ENCODE results near the gene HNRNPM.

Gene HNRNPM

GRCh38 chr19:8460516-8461298 is 15.9 kb downstream of the HNRNPM start:
- DNase-seq (ENCODE audit: low spot score) = no peak

GRCh38 chr19:8461376-8461775 is 16.6 kb downstream of the HNRNPM start:
- no peak for DNase-seq (ENCODE audit: low spot score)

GRCh38 chr19:8461891-8462290 is 17.1 kb downstream of the HNRNPM start:
- DNase-seq (ENCODE audit: low spot score) = no peak

- DNase-seq (ENCODE audit: low spot score) = no peak
Observed at GRCh38 chr19:8462571-8462970, 17.8 kb downstream of the HNRNPM start.

GRCh38 chr19:8463365-8463764 is 18.6 kb downstream of the HNRNPM start:
- DNase-seq (ENCODE audit: low spot score) = no peak

- DNase-seq (ENCODE audit: low spot score) = no peak
Observed at GRCh38 chr19:8466018-8466417, 21.2 kb downstream of the HNRNPM start.

GRCh38 chr19:8468124-8468523 is 23.3 kb downstream of the HNRNPM start:
- DNase-seq (ENCODE audit: low spot score) = no peak

GRCh38 chr19:8468761-8469373 is 24.1 kb downstream of the HNRNPM start:
- DNase-seq (ENCODE audit: low spot score) = no peak

- DNase-seq (ENCODE audit: low spot score) = no peak
Observed at GRCh38 chr19:8469613-8470368, 25.0 kb downstream of the HNRNPM start.

GRCh38 chr19:8473648-8474476 is 29.1 kb downstream of the HNRNPM start:
- no peak for DNase-seq (ENCODE audit: low spot score)

- no peak for DNase-seq (ENCODE audit: low spot score)
Observed at GRCh38 chr19:8475005-8475404, 30.2 kb downstream of the HNRNPM start.

GRCh38 chr19:8476524-8476923 is 31.7 kb downstream of the HNRNPM start:
- DNase-seq (ENCODE audit: low spot score) = no peak

- no peak for DNase-seq (ENCODE audit: low spot score)
Observed at GRCh38 chr19:8477889-8478288, 33.1 kb downstream of the HNRNPM start.

GRCh38 chr19:8478598-8478997 is 33.8 kb downstream of the HNRNPM start:
- no peak for DNase-seq (ENCODE audit: low spot score)

GRCh38 chr19:8481201-8481600 is 36.4 kb downstream of the HNRNPM start:
- DNase-seq (ENCODE audit: low spot score) = no peak

GRCh38 chr19:8481616-8482015 is 36.8 kb downstream of the HNRNPM start:
- no peak for DNase-seq (ENCODE audit: low spot score)

GRCh38 chr19:8482696-8483095 is 37.9 kb downstream of the HNRNPM start:
- DNase-seq (ENCODE audit: low spot score) = no peak

- no peak for DNase-seq (ENCODE audit: low spot score)
Observed at GRCh38 chr19:8483165-8483564, 38.4 kb downstream of the HNRNPM start.

- DNase-seq (ENCODE audit: low spot score) = no peak
Observed at GRCh38 chr19:8484331-8484894, 39.6 kb downstream of the HNRNPM start.

- no peak for DNase-seq (ENCODE audit: low spot score)
Observed at GRCh38 chr19:8485561-8486371, 41.0 kb downstream of the HNRNPM start.

All from SK-N-DZ (cell line).